CD4-positive, alpha-beta T cell (primary cell): Measurements from ENCODE around the gene KRTAP19-1. TPM values are rescaled to one million over a fixed set of nuclear protein-coding genes. Genes with fewer than 3 reads are reported as not detected.

Source experiments
- ATAC-seq: fragments of 200-7000 bp; cut with Tn5 transposase; one replicate; pipeline ENCODE4 v1.10.0; 2022; ENCODE audit warnings: mild to moderate bottlenecking; ENCODE audit not compliant: poor library complexity
- CTCF ChIA-PET: fragments of 350-600 bp; sonication (Branson Sonifier 250); formaldehyde crosslinking; loops from one replicate; lab custom pipeline; 2021; ENCODE audit warnings: antibody characterized with exemption, inconsistent platforms; lab: Charles Lee
- POLR2A ChIA-PET: fragments of 350-600 bp; sonication (Branson Sonifier 250); formaldehyde crosslinking; loops from one replicate; lab custom pipeline; 2021; ENCODE audit warnings: antibody characterized with exemption, inconsistent platforms; lab: Charles Lee
- DNase-seq, 14 experiments: peaks; one replicate each; pipeline ENCODE4 v3.0.0-alpha.2; 2013 to 2020; ENCODE audit warnings: mixed read lengths in 2 of 14
- H3K27ac ChIP-seq, 2 donors: one replicate each; pipeline versions ENCODE4 v1.5.1 to v1.7.0; 2013; ENCODE audit warnings: low read length in 2 of 2, low read depth in 1 of 2, mild to moderate bottlenecking in 1 of 2
- H3K27me3 ChIP-seq, 2 experiments: 1 replicate in 1 of 2; 2 replicates in 1 of 2; pipeline versions ENCODE4 v1.6.1 to v1.7.0; 2013; ENCODE audit warnings: low read length in 2 of 2, control low read depth in 1 of 2, mild to moderate bottlenecking in 1 of 2, moderate library complexity in 1 of 2; ENCODE audit not compliant: insufficient read depth in 2 of 2, control insufficient read depth in 1 of 2
- H3K36me3 ChIP-seq: one replicate; pipeline ENCODE4 v1.6.1; 2013; ENCODE audit warnings: low read length, control low read depth; ENCODE audit not compliant: insufficient read depth
- H3K4me1 ChIP-seq: one replicate; pipeline ENCODE4 v1.6.1; 2013; ENCODE audit warnings: low read length, control low read depth; ENCODE audit not compliant: insufficient read depth
- H3K4me3 ChIP-seq: one replicate; pipeline ENCODE4 v1.5.1; 2013; ENCODE audit warnings: mild to moderate bottlenecking, low read length, moderate library complexity
- H3K9me3 ChIP-seq, 2 experiments: 1 replicate in 1 of 2; 2 replicates in 1 of 2; pipeline versions ENCODE4 v1.6.1 to v1.7.0; 2013; ENCODE audit warnings: low read length in 2 of 2, mild to moderate bottlenecking in 2 of 2, control low read depth in 1 of 2, moderate library complexity in 1 of 2; ENCODE audit not compliant: control insufficient read depth in 1 of 2, insufficient read depth in 1 of 2
- H3K27ac Mint-ChIP-seq: one replicate; pipeline ENCODE4 v1.8.0; 2020; ENCODE audit warnings: mixed read lengths
- H3K27me3 Mint-ChIP-seq: one replicate; pipeline ENCODE4 v1.8.0; 2021; ENCODE audit warnings: mixed read lengths
- H3K36me3 Mint-ChIP-seq: one replicate; pipeline ENCODE4 v1.8.0; 2021; ENCODE audit warnings: low read depth, mixed read lengths
- H3K4me1 Mint-ChIP-seq: one replicate; pipeline ENCODE4 v1.8.0; 2021; ENCODE audit warnings: low read depth, mixed read lengths
- H3K4me3 Mint-ChIP-seq: one replicate; pipeline ENCODE4 v1.8.0; 2020; ENCODE audit warnings: mild to moderate bottlenecking, mixed read lengths
- H3K9me3 Mint-ChIP-seq: one replicate; pipeline ENCODE4 v1.8.0; 2020; ENCODE audit warnings: mixed read lengths
- CTCF ChIP-seq: fragments of 200-600 bp; IDR thresholded peaks from one replicate; pipeline ENCODE4 v1.8.0; 2022; ENCODE audit warnings: antibody characterized with exemption, mild to moderate bottlenecking
- intact Hi-C, 2 experiments: fragments of 100-400 bp; cut with DNase I in 1 of 2; cut with micrococcal nuclease in 1 of 2; formaldehyde crosslinking; loops; one replicate each; pipeline versions ENCODE4 v1.15.1 to v1.9.0; 2023 to 2025; cut with DNase I, micrococcal nuclease
- total RNA-seq, 174 experiments: library from RNA in 2 of 174; stranded (reverse) in 2 of 174; gene quantifications; one replicate each; pipeline ENCODE4 v1.2.3 and lab custom pipeline; 2021 to 2026

KRTAP19-1 gene
- total RNA-seq, 2 experiments from 2014 or later, result not detected

GRCh38 chr21:30439975-30440374 is 40.2 kb downstream of the KRTAP19-1 start, which contains the start of gene KRTAP15-1:
TSS of gene KRTAP15-1 (plus strand) at chr21:30440275. CDS start at chr21:30440328, 53 bp downstream.
- CTCF ChIA-PET, result no interaction called here
- no peak for TF ChIP-seq CTCF
- no peaks in the 10 kb centered on the region for H3K27me3 ChIP-seq
- H3K36me3 Mint-ChIP-seq, result no peaks in the 10 kb centered on the region
- ATAC-seq (no peak), DNase-seq (no peak)
- no peaks in the 10 kb centered on the region for H3K36me3 ChIP-seq
- no peaks in the 10 kb centered on the region for H3K4me1 ChIP-seq
- no peak within 1 kb of the TSS for H3K4me3 ChIP-seq
- intact Hi-C loops, result no loop called here
- POLR2A ChIA-PET, result no interaction called here
- H3K27ac ChIP-seq, result no peak within 1 kb of the TSS
- no peak within 1 kb of the TSS for H3K27ac Mint-ChIP-seq
- H3K9me3 ChIP-seq, result peaks cover 0 to 4% of the 10 kb centered on the region in 2 experiments
- H3K4me3 Mint-ChIP-seq, result no peak within 1 kb of the TSS
- no peaks in the 10 kb centered on the region for H3K4me1 Mint-ChIP-seq
- peaks cover 5% of the 10 kb centered on the region for H3K27me3 Mint-ChIP-seq
- H3K9me3 Mint-ChIP-seq, result no peaks in the 10 kb centered on the region

- no peak overlapping the region for H3K4me3 ChIP-seq
- POLR2A ChIA-PET, result no interaction called here
- no peaks in the 10 kb centered on the region for H3K36me3 Mint-ChIP-seq
- no peak overlapping the region for H3K4me3 Mint-ChIP-seq
- no peak for TF ChIP-seq CTCF
- H3K27ac Mint-ChIP-seq, result no peak overlapping the region
- no peaks in the 10 kb centered on the region for H3K36me3 ChIP-seq
- no peaks in the 10 kb centered on the region for H3K4me1 Mint-ChIP-seq
- H3K27me3 Mint-ChIP-seq, result peaks cover 6% of the 10 kb centered on the region
- no peak for ATAC-seq
- intact Hi-C loops, result no loop called here
- H3K27me3 ChIP-seq, result no peaks in the 10 kb centered on the region
- DNase-seq, result no peak
- no peaks in the 10 kb centered on the region for H3K9me3 Mint-ChIP-seq
- no peaks in the 10 kb centered on the region for H3K4me1 ChIP-seq
- no peak overlapping the region for H3K27ac ChIP-seq
- peaks cover 0 to 4% of the 10 kb centered on the region in 2 experiments for H3K9me3 ChIP-seq
- CTCF ChIA-PET, result no interaction called here
Observed at GRCh38 chr21:30437010-30437565, 43.1 kb downstream of the KRTAP19-1 start.

GRCh38 chr21:30434033-30434631 is 46.0 kb downstream of the KRTAP19-1 start:
- Mint-ChIP-seq H3K27ac (no peak overlapping the region), H3K4me3 (no peak overlapping the region), H3K9me3 (no peaks in the 10 kb centered on the region), H3K27me3 (peaks cover 9% of the 10 kb centered on the region), H3K4me1 (no peaks in the 10 kb centered on the region), H3K36me3 (no peaks in the 10 kb centered on the region)
- Histone ChIP-seq H3K36me3 (no peaks in the 10 kb centered on the region), H3K27ac (no peak overlapping the region), H3K4me1 (no peaks in the 10 kb centered on the region), H3K27me3 (peaks cover 0 to 4% of the 10 kb centered on the region in 2 experiments), H3K4me3 (no peak overlapping the region), H3K9me3 (peaks cover 0 to 7% of the 10 kb centered on the region in 2 experiments)
- TF ChIP-seq CTCF, result no peak
- DNase-seq (peak in 3 of 14 experiments; percentile 6 to 11 (median 9)), ATAC-seq (no peak)
- intact Hi-C loops, result no loop called here
- ChIA-PET CTCF (no interaction called here), POLR2A (no interaction called here)
